GM12891 (cell line): ENCODE data around the gene MAD1L1.

ENCODE experiments used
- POLR2A ChIP-seq: IDR thresholded peaks from 2 replicates; pipeline ENCODE4 v1.6.1; 2011; ENCODE audit warnings: low read depth, low read length, control low read depth
- POLR2AphosphoS5 ChIP-seq: IDR thresholded peaks from 2 replicates; pipeline ENCODE4 v1.6.1; 2011; ENCODE audit warnings: low read depth, low read length, control low read depth
- TAF1 ChIP-seq: IDR thresholded peaks from 2 replicates; pipeline ENCODE4 v1.6.1; 2011; ENCODE audit warnings: low read depth, low read length, control low read depth

- TF ChIP-seq POLR2A (no peak), POLR2AphosphoS5 (no peak), TAF1 (no peak)
These were observed 134.2 kb downstream of the MAD1L1 start for GRCh38 chr7:2098496-2098895.
